Parathyroid adenoma (tissue), 2 donors: Measurements from ENCODE around the gene CEMIP.

Experiments
- H2AFZ ChIP-seq: fragments of 300-600 bp; sonication (generic); one replicate; pipeline ENCODE4 v1.7.0; 2017; ENCODE audit warnings: antibody characterized with exemption, mild to moderate bottlenecking
- H3K27ac ChIP-seq: fragments of 300-600 bp; sonication (generic); one replicate; pipeline ENCODE4 v1.7.0; 2017
- H3K27me3 ChIP-seq: fragments of 300-600 bp; sonication (generic); one replicate; pipeline ENCODE4 v1.7.0; 2017; ENCODE audit warnings: low read length; ENCODE audit not compliant: control insufficient read depth, insufficient read depth
- H3K36me3 ChIP-seq: fragments of 300-600 bp; sonication (generic); one replicate; pipeline ENCODE4 v1.7.0; 2017; ENCODE audit warnings: low read length; ENCODE audit not compliant: control insufficient read depth, insufficient read depth
- H3K4me1 ChIP-seq: fragments of 300-600 bp; sonication (generic); one replicate; pipeline ENCODE4 v1.7.0; 2017; ENCODE audit warnings: control low read depth
- H3K4me2 ChIP-seq: fragments of 300-600 bp; sonication (generic); one replicate; pipeline ENCODE4 v1.7.0; 2017; ENCODE audit warnings: low read length
- H3K4me3 ChIP-seq: fragments of 300-600 bp; sonication (generic); one replicate; pipeline ENCODE4 v1.7.0; 2017; ENCODE audit warnings: low read depth, low read length
- H3K79me2 ChIP-seq: fragments of 300-600 bp; sonication (generic); one replicate; pipeline ENCODE4 v1.7.0; 2017; ENCODE audit warnings: control low read depth
- H3K9ac ChIP-seq: fragments of 300-600 bp; sonication (generic); one replicate; pipeline ENCODE4 v1.7.0; 2017; ENCODE audit warnings: mild to moderate bottlenecking
- H3K9me3 ChIP-seq: fragments of 300-600 bp; sonication (generic); one replicate; pipeline ENCODE4 v1.7.0; 2017; ENCODE audit warnings: low read length; ENCODE audit not compliant: control insufficient read depth
- TF ChIP-seq, protein P1 (sequence below): fragments of 300-600 bp; sonication (generic); IDR thresholded peaks from one replicate; pipeline ENCODE4 v1.7.0; 2017; ENCODE audit warnings: antibody characterized with exemption, mild to moderate bottlenecking
- donor health status: primary hyperparathyroidism.

Gene CEMIP

DNA sequence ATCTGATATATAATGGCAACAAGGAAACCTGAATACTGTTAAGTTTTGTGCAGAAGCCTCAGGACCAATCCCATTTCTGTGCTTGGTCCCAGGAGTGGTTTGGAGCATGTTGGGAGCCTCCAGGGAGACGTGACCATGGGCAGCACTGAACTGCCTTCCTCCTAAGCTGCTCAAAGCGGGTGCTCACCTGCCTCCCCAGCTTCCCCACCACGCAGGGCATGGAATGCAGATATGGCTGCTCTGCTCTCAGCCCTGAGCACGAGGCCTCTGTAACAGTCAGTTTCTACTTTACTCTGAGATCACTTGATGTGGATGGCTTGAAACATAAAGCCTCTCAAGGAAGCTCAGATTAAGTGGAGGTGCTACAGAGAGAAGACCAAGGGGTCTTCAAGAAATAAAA is 161.2 kb downstream of the CEMIP start:
- H3K36me3 ChIP-seq: no peaks in the 10 kb centered on the region
- no peak overlapping the region for H3K4me2 ChIP-seq
- no peak overlapping the region for H2AFZ ChIP-seq
- no peaks in the 10 kb centered on the region for H3K27me3 ChIP-seq
- TF ChIP-seq, protein P1, sequence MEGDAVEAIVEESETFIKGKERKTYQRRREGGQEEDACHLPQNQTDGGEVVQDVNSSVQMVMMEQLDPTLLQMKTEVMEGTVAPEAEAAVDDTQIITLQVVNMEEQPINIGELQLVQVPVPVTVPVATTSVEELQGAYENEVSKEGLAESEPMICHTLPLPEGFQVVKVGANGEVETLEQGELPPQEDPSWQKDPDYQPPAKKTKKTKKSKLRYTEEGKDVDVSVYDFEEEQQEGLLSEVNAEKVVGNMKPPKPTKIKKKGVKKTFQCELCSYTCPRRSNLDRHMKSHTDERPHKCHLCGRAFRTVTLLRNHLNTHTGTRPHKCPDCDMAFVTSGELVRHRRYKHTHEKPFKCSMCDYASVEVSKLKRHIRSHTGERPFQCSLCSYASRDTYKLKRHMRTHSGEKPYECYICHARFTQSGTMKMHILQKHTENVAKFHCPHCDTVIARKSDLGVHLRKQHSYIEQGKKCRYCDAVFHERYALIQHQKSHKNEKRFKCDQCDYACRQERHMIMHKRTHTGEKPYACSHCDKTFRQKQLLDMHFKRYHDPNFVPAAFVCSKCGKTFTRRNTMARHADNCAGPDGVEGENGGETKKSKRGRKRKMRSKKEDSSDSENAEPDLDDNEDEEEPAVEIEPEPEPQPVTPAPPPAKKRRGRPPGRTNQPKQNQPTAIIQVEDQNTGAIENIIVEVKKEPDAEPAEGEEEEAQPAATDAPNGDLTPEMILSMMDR: no peak
- H3K79me2 ChIP-seq: no peaks in the 10 kb centered on the region
- H3K4me3 ChIP-seq: no peak overlapping the region
- no peaks in the 10 kb centered on the region for H3K9me3 ChIP-seq
- H3K4me1 ChIP-seq: peaks cover 2% of the 10 kb centered on the region
- no peak overlapping the region for H3K9ac ChIP-seq
- no peak overlapping the region for H3K27ac ChIP-seq

DNA sequence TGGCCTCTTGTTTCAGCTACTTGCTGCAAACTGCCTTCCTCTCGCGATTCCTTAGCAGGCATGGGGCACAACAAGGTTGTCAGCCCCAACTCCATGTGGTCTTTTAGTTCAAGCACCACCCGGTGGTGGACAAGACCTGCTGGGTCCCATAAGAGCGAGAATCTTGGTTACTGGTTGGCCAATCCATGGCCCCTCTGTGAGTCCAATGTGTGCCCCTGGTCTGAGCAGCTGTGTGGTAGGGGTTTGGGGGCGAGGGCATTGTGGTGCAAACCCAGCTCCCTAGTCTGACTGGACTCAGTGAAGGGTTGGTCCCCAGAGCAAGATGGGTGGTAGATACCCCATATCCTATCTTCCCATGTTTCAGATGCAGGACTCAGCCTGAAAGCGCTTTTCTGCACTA is 161.7 kb downstream of the CEMIP start:
- H3K9ac ChIP-seq: no peak overlapping the region
- H2AFZ ChIP-seq: no peak overlapping the region
- H3K4me3 ChIP-seq: no peak overlapping the region
- TF ChIP-seq, protein P1: no peak
- no peaks in the 10 kb centered on the region for H3K36me3 ChIP-seq
- H3K27me3 ChIP-seq: no peaks in the 10 kb centered on the region
- no peaks in the 10 kb centered on the region for H3K9me3 ChIP-seq
- H3K79me2 ChIP-seq: no peaks in the 10 kb centered on the region
- no peak overlapping the region for H3K4me2 ChIP-seq
- no peak overlapping the region for H3K27ac ChIP-seq
- H3K4me1 ChIP-seq: peaks cover 2% of the 10 kb centered on the region

DNA sequence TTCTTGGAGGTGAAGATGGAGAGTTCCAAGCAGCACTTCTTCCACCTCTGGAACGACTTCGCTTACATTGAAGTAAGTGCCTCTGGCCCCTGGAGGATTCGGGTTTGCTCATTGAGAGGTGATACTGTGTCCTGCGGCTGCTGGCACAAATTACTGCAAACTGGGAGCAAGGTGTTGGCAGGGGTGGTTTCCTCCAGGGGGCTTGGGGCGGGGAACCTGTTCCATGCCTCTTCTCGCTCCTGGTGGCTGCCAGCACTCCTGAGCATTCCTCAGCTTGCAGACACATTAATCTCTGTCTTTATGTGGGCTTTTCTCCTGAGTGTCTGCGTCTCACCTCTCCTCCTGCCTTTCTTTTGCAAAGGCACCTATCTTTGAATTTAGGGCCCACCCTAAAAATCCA is 163.1 kb downstream of the CEMIP start:
- H3K27me3 ChIP-seq: no peaks in the 10 kb centered on the region
- H3K4me2 ChIP-seq: no peak overlapping the region
- H3K36me3 ChIP-seq: no peaks in the 10 kb centered on the region
- no peak overlapping the region for H3K27ac ChIP-seq
- no peaks in the 10 kb centered on the region for H3K79me2 ChIP-seq
- TF ChIP-seq, protein P1: no peak
- no peak overlapping the region for H2AFZ ChIP-seq
- no peak overlapping the region for H3K4me3 ChIP-seq
- no peaks in the 10 kb centered on the region for H3K9me3 ChIP-seq
- H3K4me1 ChIP-seq: peaks cover 2% of the 10 kb centered on the region
- H3K9ac ChIP-seq: no peak overlapping the region

DNA sequence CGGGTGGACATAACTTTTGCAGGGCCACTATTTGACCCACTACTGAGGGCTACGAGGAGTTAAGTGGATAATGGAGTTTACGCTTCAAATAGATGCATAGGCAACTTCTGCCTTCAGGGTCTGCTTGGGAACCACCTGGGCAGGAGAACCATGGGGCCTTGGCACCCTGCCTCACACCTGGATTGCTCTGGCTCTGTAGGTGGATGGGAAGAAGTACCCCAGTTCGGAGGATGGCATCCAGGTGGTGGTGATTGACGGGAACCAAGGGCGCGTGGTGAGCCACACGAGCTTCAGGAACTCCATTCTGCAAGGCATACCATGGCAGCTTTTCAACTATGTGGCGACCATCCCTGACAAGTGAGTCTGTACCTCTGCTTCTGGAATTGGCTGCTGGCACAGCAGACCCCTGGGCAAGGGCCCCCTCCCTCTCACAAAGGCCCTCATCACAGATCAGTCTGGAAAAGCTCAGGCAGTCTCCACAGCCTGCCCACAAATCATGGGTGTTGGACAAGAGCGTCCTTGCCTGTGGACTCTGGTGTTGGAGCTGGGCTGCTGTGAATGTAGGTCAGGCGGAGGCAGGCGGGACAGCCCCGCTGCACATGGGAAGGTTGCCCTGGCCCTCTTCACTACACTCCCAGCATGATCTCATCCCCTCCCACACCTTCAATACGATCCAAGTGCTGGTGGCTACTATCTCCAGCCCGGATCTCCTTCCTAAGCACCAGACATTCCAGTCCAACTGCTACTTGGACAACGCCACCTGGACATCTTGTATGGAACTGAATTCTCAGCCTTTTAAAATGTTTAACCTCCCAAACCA is 163.8 kb downstream of the CEMIP start:
- TF ChIP-seq, protein P1: peak; percentile 35
- H3K27me3 ChIP-seq: no peaks in the 10 kb centered on the region
- H3K4me2 ChIP-seq: no peak overlapping the region
- no peak overlapping the region for H3K4me3 ChIP-seq
- H3K36me3 ChIP-seq: no peaks in the 10 kb centered on the region
- peaks cover 2% of the 10 kb centered on the region for H3K4me1 ChIP-seq
- H3K9ac ChIP-seq: no peak overlapping the region
- H3K27ac ChIP-seq: no peak overlapping the region
- H3K9me3 ChIP-seq: no peaks in the 10 kb centered on the region
- H2AFZ ChIP-seq: no peak overlapping the region
- H3K79me2 ChIP-seq: no peaks in the 10 kb centered on the region

DNA sequence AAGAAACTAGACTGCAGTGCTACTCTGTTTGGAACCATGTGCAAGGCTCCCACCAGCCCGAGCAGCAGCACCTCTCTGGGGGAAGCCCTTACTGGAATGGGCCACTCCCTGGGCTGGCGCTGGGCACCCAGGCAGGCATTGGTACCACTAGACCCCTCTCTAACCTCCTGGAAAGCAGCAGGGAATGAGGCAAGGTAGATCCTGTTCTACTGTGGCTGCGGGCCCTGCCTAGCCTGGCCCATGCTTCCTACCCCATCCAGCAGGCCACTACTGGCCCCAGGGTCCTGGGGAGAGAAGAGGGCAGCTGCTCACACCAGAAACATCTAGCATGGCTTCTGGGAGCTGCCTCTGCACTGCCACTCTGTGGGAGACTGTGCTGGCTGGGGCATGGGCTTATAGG is 165.6 kb downstream of the CEMIP start:
- Histone ChIP-seq H3K27ac (no peak overlapping the region), H3K9me3 (no peaks in the 10 kb centered on the region), H3K9ac (no peak overlapping the region), H3K4me2 (no peak overlapping the region), H2AFZ (no peak overlapping the region), H3K4me1 (peaks cover 2% of the 10 kb centered on the region), H3K27me3 (no peaks in the 10 kb centered on the region), H3K36me3 (no peaks in the 10 kb centered on the region), H3K4me3 (no peak overlapping the region), H3K79me2 (no peaks in the 10 kb centered on the region)
- TF ChIP-seq, protein P1: no peak
